ENCODE measurements around the gene MEIOB.

MEIOB gene

DNA sequence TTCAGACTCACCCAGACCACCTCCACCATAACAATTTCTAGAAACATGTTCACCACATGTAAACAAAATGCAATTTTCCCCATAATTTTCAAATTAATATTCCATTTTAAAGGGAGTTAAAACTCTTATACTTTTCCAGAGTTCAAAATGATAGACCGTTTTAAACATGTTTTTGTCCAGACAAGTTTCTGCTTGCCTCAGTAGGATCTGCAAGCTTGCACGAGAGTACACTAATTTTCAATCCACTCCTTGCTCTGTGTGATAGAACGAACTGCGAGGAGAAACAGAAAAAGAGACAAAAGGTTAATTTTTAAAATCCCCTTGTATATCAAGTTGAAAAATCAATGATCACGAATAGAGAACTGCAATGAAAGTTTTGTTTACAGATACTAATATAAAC is 37.9 kb downstream of the MEIOB start:
- TF ChIP-seq, protein P1, sequence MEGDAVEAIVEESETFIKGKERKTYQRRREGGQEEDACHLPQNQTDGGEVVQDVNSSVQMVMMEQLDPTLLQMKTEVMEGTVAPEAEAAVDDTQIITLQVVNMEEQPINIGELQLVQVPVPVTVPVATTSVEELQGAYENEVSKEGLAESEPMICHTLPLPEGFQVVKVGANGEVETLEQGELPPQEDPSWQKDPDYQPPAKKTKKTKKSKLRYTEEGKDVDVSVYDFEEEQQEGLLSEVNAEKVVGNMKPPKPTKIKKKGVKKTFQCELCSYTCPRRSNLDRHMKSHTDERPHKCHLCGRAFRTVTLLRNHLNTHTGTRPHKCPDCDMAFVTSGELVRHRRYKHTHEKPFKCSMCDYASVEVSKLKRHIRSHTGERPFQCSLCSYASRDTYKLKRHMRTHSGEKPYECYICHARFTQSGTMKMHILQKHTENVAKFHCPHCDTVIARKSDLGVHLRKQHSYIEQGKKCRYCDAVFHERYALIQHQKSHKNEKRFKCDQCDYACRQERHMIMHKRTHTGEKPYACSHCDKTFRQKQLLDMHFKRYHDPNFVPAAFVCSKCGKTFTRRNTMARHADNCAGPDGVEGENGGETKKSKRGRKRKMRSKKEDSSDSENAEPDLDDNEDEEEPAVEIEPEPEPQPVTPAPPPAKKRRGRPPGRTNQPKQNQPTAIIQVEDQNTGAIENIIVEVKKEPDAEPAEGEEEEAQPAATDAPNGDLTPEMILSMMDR (IDR thresholded peaks at IDR 0.05; ENCODE audit: low read depth, low read length), result no peak
- no peak for DNase-seq (ENCODE audit: extremely low read depth, low read depth)

DNA sequence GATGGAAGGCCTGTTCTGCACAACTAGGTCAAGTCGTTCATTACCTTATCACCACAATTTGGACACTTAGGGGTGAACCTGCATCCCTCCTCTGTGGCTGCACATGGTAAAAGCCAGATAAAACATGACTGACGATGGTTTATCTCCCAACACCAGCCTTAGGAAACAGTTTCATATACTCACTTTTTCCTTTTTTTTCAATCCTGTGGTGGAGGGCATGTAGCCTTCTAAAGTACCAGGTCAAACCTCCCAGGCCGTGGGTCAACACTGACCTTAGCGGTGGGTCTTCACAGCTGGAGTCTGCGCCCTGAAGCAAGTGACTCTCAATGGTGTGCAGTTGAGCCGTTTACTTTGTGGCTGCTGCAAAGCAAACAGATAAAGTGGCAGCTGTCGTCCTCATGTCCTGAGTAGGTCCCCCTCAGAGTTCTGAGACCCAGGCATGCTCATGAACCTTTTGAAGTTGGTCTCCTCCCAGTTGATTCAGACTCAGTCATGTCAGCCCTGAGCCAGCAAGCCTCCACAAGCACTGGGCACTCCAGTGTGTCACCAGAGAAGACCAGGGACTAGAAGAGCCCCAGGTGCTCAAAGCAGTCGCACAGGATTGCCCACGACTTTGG is 39.0 kb downstream of the MEIOB start:
- TF ChIP-seq, protein P1 (IDR thresholded peaks at IDR 0.05; ENCODE audit: low read depth, low read length), result no peak
- no peak for DNase-seq (ENCODE audit: extremely low read depth, low read depth)

DNA sequence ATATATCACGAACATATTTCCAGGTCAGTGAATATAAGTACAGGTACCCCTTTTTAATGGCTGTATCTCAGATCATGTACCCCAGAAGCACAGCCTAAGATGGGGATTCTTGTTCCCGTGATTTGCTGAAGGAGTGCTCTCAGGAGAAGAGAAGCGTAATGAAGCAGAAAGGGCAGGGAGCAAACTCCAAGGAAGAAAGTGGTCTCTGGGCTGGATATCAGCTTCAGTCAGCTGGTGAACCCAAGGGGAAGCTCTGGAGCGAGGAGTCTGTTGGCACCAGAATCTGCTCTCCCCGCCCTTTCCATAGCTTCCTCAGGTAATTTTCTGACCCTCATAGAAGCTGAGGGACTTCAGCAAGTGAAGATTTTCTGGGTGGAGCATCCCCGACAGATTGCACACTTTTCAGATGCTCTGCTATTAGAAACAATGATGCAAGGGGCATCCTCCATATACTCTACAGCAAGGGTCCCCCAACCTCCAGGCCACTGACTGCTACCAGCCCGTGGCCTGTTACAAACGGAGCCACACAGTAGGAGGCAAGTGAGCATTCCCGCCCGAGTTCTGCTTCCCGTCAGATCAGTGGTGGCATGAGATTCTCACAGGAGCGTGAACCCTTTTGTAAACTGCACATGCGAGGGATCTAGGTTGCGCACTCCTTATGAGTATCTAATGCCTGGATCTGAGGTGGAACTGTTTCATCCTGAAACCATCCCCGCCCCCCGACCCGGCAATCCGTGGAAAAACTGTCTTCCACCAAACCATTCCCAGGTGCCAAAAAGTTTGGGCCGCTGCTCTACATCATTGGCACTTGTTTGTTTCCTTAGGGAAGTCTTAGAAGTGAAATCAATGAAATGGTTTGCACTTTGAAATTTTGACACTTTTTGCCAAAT is 40.5 kb downstream of the MEIOB start:
- DNase-seq (ENCODE audit: extremely low read depth, low read depth), result no peak
- TF ChIP-seq, protein P1 (IDR thresholded peaks at IDR 0.05; ENCODE audit: low read depth, low read length), result no peak

DNA sequence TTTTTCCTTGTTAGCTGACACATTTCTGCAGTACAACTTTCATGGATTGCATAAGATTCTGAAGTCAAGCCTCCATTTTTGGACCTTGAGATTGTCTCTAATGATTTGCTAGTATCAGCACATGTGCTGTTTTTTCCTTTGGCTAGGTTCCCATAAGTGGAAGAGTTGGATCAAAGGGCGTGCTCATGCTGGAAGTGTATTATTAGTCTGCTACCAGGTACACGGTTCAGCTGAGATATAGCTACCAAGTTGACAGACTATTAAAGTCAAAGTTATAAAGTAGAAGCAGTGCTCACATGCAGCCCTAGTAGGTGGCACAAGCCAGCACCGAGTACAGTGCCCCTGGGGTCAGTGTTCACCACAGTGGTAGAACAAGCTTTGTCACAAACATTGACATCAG is 41.8 kb downstream of the MEIOB start:
- TF ChIP-seq, protein P1 (IDR thresholded peaks at IDR 0.05; ENCODE audit: low read depth, low read length), result no peak
- no peak for DNase-seq (ENCODE audit: extremely low read depth, low read depth)

DNA sequence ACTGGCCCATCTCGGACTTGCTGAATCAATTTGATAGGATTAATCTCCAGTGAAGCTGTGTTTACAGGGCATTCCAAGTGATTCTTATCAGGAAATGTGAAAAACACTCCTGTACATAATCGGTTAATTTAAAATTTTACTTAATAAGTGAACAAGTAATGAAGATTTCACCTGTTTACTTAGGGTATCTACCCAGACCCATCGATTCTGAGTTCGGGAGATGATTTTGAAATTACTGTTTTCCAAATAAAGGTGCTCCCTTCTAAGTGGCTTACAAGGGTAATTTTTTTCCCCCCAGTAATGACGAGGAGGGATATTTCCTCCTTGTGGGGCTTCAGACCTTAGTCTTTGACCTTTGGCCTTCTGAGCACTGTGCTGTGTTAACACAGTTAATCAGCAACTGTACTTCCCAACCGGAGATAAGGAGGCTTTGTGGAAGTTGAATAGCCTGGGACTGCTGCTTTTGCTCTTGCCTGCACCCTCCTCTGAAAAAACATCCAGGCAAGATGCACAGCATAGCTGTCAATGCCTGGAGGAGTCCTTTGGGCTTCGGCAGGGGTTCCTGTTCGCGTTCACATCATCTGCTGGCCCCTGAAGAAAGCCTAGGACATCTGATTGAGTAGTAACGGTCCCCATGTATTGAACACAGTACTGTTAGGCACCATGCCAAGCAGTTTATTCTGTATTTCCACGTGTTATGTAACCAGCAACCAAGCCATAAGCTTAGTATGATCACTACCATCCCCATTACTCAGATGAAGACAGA is 43.1 kb downstream of the MEIOB start:
- no peak for DNase-seq (ENCODE audit: extremely low read depth, low read depth)
- TF ChIP-seq, protein P1 (IDR thresholded peaks at IDR 0.05; ENCODE audit: low read depth, low read length), result no peak

DNA sequence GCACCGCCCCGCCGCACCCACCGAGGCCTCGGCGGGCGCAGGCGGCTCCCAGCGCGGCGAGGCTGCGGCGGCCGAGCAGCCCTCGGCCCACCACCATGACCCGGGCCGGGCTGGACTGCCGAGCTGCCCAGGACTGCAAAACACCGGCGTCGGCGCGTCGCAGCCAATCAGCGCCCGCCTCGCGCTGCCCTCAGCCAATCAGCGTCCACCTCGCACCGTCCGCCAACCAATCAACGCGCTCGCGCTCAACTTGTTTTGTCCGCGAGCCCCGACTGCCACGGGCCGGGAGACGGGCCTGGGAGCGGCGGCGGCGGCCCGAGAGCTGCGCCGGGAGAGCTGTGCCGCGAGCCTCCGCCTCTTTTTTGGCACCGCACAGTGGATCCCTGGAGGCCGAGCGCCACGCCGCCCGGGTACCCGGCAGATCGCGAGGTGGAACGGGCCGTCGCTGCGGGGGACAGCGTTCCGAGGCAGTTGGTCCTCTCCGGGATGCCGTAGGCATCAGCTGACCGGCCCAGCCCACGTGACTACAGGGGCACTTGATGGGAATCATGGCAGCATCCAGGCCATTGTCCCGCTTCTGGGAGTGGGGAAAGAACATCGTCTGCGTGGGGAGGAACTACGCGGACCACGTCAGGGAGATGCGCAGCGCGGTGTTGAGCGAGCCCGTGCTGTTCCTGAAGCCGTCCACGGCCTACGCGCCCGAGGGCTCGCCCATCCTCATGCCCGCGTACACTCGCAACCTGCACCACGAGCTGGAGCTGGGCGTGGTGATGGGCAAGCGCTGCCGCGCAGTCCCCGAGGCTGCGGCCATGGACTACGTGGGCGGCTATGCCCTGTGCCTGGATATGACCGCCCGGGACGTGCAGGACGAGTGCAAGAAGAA is 45.0 kb downstream of the MEIOB start, which contains the start of the genes FAHD1 and HAGH:
TSS of gene FAHD1 (plus strand) at position 516 of the 883 bp plus-strand sequence. CDS start at position 549, 33 bp downstream.
TSS of gene HAGH (minus strand) at position 135 of the 883 bp plus-strand sequence. CDS start at position 97, 38 bp downstream.
- TF ChIP-seq, protein P1 (IDR thresholded peaks at IDR 0.05; ENCODE audit: low read depth, low read length), result no peak
- peak; percentile 90 for DNase-seq (ENCODE audit: extremely low read depth, low read depth)
